HG02852 (cell line): Measurements from ENCODE around the gene AIG1.
A peak's percentile ranks its signal among the peaks of the same experiment; 100 is the strongest.

Experiments
- ATAC-seq: cut with Tn5 transposase; IDR thresholded peaks from one replicate; pipeline ENCODE4 v1.9.1; 2021; ENCODE audit warnings: mild to moderate bottlenecking, moderate library complexity; ENCODE audit not compliant: unreplicated experiment

Gene AIG1

GRCh38 chr6:143093290-143093689 is 32.6 kb downstream of the AIG1 start:
- no peak for ATAC-seq

GRCh38 chr6:143096403-143096802 is 35.7 kb downstream of the AIG1 start:
- ATAC-seq = no peak

GRCh38 chr6:143097224-143097795 is 36.6 kb downstream of the AIG1 start:
- ATAC-seq = no peak

- ATAC-seq = peak; percentile 92
These were observed 37.5 kb downstream of the AIG1 start for GRCh38 chr6:143098054-143098671.

GRCh38 chr6:143099647-143100046 is 39.0 kb downstream of the AIG1 start:
- ATAC-seq = no peak

- no peak for ATAC-seq
These were observed 39.7 kb downstream of the AIG1 start for GRCh38 chr6:143100429-143100828.

GRCh38 chr6:143103916-143104315 is 43.2 kb downstream of the AIG1 start:
- no peak for ATAC-seq

GRCh38 chr6:143107440-143107839 is 46.8 kb downstream of the AIG1 start:
- no peak for ATAC-seq

GRCh38 chr6:143107911-143108761 is 47.4 kb downstream of the AIG1 start:
- ATAC-seq = no peak

GRCh38 chr6:143109196-143109595 is 48.5 kb downstream of the AIG1 start:
- no peak for ATAC-seq

GRCh38 chr6:143110572-143110971 is 49.9 kb downstream of the AIG1 start:
- no peak for ATAC-seq

GRCh38 chr6:143110996-143111395 is 50.3 kb downstream of the AIG1 start:
- no peak for ATAC-seq

- ATAC-seq = no peak
These were observed 50.8 kb downstream of the AIG1 start for GRCh38 chr6:143111443-143111842.

GRCh38 chr6:143112084-143112768 is 51.5 kb downstream of the AIG1 start:
- peak; percentile 70 for ATAC-seq

GRCh38 chr6:143112837-143113236 is 52.1 kb downstream of the AIG1 start:
- ATAC-seq = no peak

- ATAC-seq = no peak
These were observed 55.0 kb downstream of the AIG1 start for GRCh38 chr6:143115728-143116127.

GRCh38 chr6:143117108-143117507 is 56.4 kb downstream of the AIG1 start:
- ATAC-seq = no peak

- ATAC-seq = no peak
These were observed 58.6 kb downstream of the AIG1 start for GRCh38 chr6:143119260-143119659.

GRCh38 chr6:143123081-143123480 is 62.4 kb downstream of the AIG1 start:
- ATAC-seq = no peak

GRCh38 chr6:143123941-143124340 is 63.3 kb downstream of the AIG1 start:
- ATAC-seq = no peak

- no peak for ATAC-seq
These were observed 64.8 kb downstream of the AIG1 start for GRCh38 chr6:143125455-143125854.
